Heart right ventricle (tissue), 16 donors: ENCODE results near the gene SNX19. TPM values are rescaled to one million over a fixed set of nuclear protein-coding genes. Genes with fewer than 3 reads are reported as not detected.
A peak's percentile ranks its signal among the peaks of the same experiment; 100 is the strongest.

Experiments used
- ATAC-seq, 8 donors: fragments of 200-7000 bp; cut with Tn5 transposase; one replicate each; pipeline ENCODE4 v1.9.1; 2020; ENCODE audit warnings: mild to moderate bottlenecking in 8 of 8, moderate library complexity in 8 of 8, moderate number of reproducible peaks in 1 of 8
- DNase-seq, 2 donors: peaks; one replicate each; pipeline ENCODE4 v3.0.0-alpha.2; 2020
- H3K27ac ChIP-seq, 10 donors: fragments of 200-600 bp; sonication (generic) in 2 of 10; one replicate each; pipeline versions ENCODE4 v1.5.0 to v1.8.0; 2020 to 2022; ENCODE audit warnings: mild to moderate bottlenecking in 3 of 10
- H3K27me3 ChIP-seq, 7 donors: fragments of 200-600 bp; one replicate each; pipeline ENCODE4 v1.8.0; 2021 to 2022; ENCODE audit warnings: mild to moderate bottlenecking in 2 of 7
- H3K36me3 ChIP-seq, 9 donors: fragments of 200-600 bp; sonication (generic) in 1 of 9; one replicate each; pipeline versions ENCODE4 v1.5.0 to v1.8.0; 2020 to 2022; ENCODE audit warnings: mild to moderate bottlenecking in 2 of 9
- H3K4me1 ChIP-seq, 9 donors: fragments of 200-600 bp; sonication (generic) in 1 of 9; one replicate each; pipeline versions ENCODE4 v1.5.0 to v1.8.0; 2020 to 2022; ENCODE audit warnings: mild to moderate bottlenecking in 4 of 9
- H3K4me3 ChIP-seq, 10 donors: fragments of 200-600 bp; sonication (generic) in 2 of 10; one replicate each; pipeline versions ENCODE4 v1.5.0 to v1.8.0; 2020 to 2022; ENCODE audit warnings: mild to moderate bottlenecking in 7 of 10, moderate library complexity in 2 of 10
- H3K9me3 ChIP-seq, 11 donors: fragments of 200-600 bp in 10 of 11; sonication (generic) in 2 of 11; one replicate each; pipeline versions ENCODE4 v1.5.0 to v1.8.0; 2013 to 2022; ENCODE audit warnings: mild to moderate bottlenecking in 2 of 11, control low read depth in 1 of 11, moderate library complexity in 1 of 11
- CTCF ChIP-seq, 9 donors: fragments of 200-600 bp; sonication (generic) in 2 of 9; IDR thresholded peaks; one replicate each; pipeline versions ENCODE4 v1.5.0 to v1.8.0; 2021 to 2022; ENCODE audit warnings: antibody characterized with exemption in 9 of 9, mild to moderate bottlenecking in 5 of 9, moderate library complexity in 1 of 9
- WGBS, 2 donors: extraction: QIAGEN DNeasy Blood & Tissue Kit; methylation state at CpG; one replicate each; pipeline ENCODE4 v1.1.7; 2013; ENCODE audit warnings: inconsistent platforms in 1 of 2; 5-methylcytosine and 5-hydroxymethylcytosine counted together
- intact Hi-C, 10 donors: fragments of 100-400 bp; cut with DNase I; formaldehyde crosslinking; loops; one replicate each; pipeline versions ENCODE4 v1.11.1 to v1.14.2; 2022
- polyA plus RNA-seq, 2 donors: library from polyadenylated mRNA; stranded (reverse); fragments of 200-250 nt; gene quantifications; one replicate each; pipeline ENCODE4 v1.2.3, GENCODE V29; 2013
- total RNA-seq, 10 donors: library from RNA; stranded (reverse); fragmentation: NEBNext Ultra II Directional in 3 of 10; extraction: Animal tissue kit (Norgen Biotek cat#: 25700) in 3 of 10; gene quantifications; one replicate each; pipeline versions ENCODE4 v1.2.1 to v1.2.4, GENCODE V29; 2021 to 2023
- donor health status: Arrhythmogenic right ventricular cardiomyopathy.
- donor health status: ischemic (EF 13 %, LVEDD 7.1; RV severe dilation, severe dysfunction).
- donor health status: healthy with polysubstance abuse.
- donor health status: DM: no; HTN: yes; CAD: no.
- donor health status: DM: no; HTN: no; CAD: no.
- donor health status: ischemic (EF 25% LVEDD 6.9; RV normal size, moderate dysfunction).
- donor health status: ischemic (EF 25% LVEDD 5.7; RV mildly dilated, moderate dysfunction).
- donor health status: healthy.
- donor health status: DM: yes; HTN: yes; CAD: no.
- donor health status: Ischemic cardiomyopathy.
- donor health status: ischemic (EF 35%, LVEDD 5.7; RV mildly dilated, moderate dysfunction).
- donor health status: nonischemic (EF 11% LVEDD 7.7; RV severe dilation, severe dysfunction).
- donor health status: DM: yes; HTN: yes; CAD: no.
- donor health status: PGD.
- donor health status: ischemic (EF 29% LVEDD 5.4; RV normal size, mild dysfunction).
- donor health status: nonischemic (EF 23%, LVEDD 6.1; RV moderate dilation, normal function).

SNX19 gene
- total and polyA plus RNA-seq, 12 donors: 10.4 to 60.9 (median 53.5) TPM

- Histone ChIP-seq H3K4me3 (no peak overlapping the region), H3K27me3 (no peaks in the 10 kb centered on the region), H3K9me3 (no peaks in the 10 kb centered on the region), H3K4me1 (peaks cover 0 to 64% (median 18%) of the 10 kb centered on the region in 9 donors), H3K36me3 (peaks cover 0 to 100% (median 51%) of the 10 kb centered on the region in 9 donors), H3K27ac (no peak overlapping the region)
- DNase-seq (no peak), ATAC-seq (no peak)
- intact Hi-C loops: no loop called here
- TF ChIP-seq CTCF (IDR thresholded peaks at IDR 0.05): no peak
These were observed 36.4 kb downstream of the SNX19 start for GRCh38 chr11:130879836-130880235.

- Histone ChIP-seq H3K27ac (peak overlapping the region in 8 of 10 donors; percentile 8 to 59 (median 42)), H3K4me3 (no peak overlapping the region), H3K27me3 (no peaks in the 10 kb centered on the region), H3K36me3 (peaks cover 0 to 100% (median 49%) of the 10 kb centered on the region in 9 donors), H3K9me3 (no peaks in the 10 kb centered on the region), H3K4me1 (peaks cover 0 to 81% (median 28%) of the 10 kb centered on the region in 9 donors)
- 72 to 78% methylated on average over 6 of the region's 6 CpGs for whole genome bisulfite sequencing, 2 donors
- DNase-seq (no peak), ATAC-seq (peak in 5 of 8 donors; percentile 19 to 60 (median 40))
- no peak for TF ChIP-seq CTCF (IDR thresholded peaks at IDR 0.05)
- intact Hi-C loops: no loop called here
These were observed 39.1 kb downstream of the SNX19 start for GRCh38 chr11:130876931-130877915.

- no peak for TF ChIP-seq CTCF (IDR thresholded peaks at IDR 0.05)
- no peak for ATAC-seq
- no peaks in the 10 kb centered on the region for H3K9me3 ChIP-seq
- H3K4me1 ChIP-seq: peaks cover 0 to 84% (median 35%) of the 10 kb centered on the region in 9 donors
- no peaks in the 10 kb centered on the region for H3K27me3 ChIP-seq
- WGBS, 2 donors: 49 to 57% methylated on average over 4 of the region's 4 CpGs
- DNase-seq: no peak
- H3K4me3 ChIP-seq: no peak overlapping the region
- peak overlapping the region in 3 of 10 donors; percentile 30 to 59 (median 45) for H3K27ac ChIP-seq
- peaks cover 0 to 100% (median 49%) of the 10 kb centered on the region in 9 donors for H3K36me3 ChIP-seq
- intact Hi-C loops: no loop called here
These were observed 40.2 kb downstream of the SNX19 start for GRCh38 chr11:130876100-130876499.

GRCh38 chr11:130874955-130875531, 41.2 kb downstream of the SNX19 start:
- ATAC-seq: no peak
- Histone ChIP-seq H3K9me3 (no peaks in the 10 kb centered on the region), H3K4me1 (peaks cover 0 to 87% (median 39%) of the 10 kb centered on the region in 9 donors), H3K27me3 (no peaks in the 10 kb centered on the region), H3K36me3 (peaks cover 0 to 100% (median 43%) of the 10 kb centered on the region in 9 donors), H3K4me3 (no peak overlapping the region), H3K27ac (peak overlapping the region in 3 of 10 donors; percentile 68 to 78 (median 77))
- intact Hi-C loops: no loop called here
- DNase-seq: no peak
- TF ChIP-seq CTCF (IDR thresholded peaks at IDR 0.05): no peak
- 78 to 85% methylated on average over 7 of the region's 7 CpGs for WGBS, 2 donors
